ENCODE results near the gene HEATR5A. TPM values are rescaled to one million over a fixed set of nuclear protein-coding genes. Genes with fewer than 3 reads are reported as not detected.

The HEATR5A gene
- total and polyA plus RNA-seq, 9 of the 15 experiments (the other 6 are each of a cell fraction or from before 2014, with no cell fraction given) = 8.0 to 50.9 (median 23.0) TPM

GRCh38 chr14:31265701-31266398 lies 154.5 kb downstream of the HEATR5A start (continued):
- TF ChIP-seq ZBTB12 (CRISPR knock-in tag; IDR thresholded peaks at IDR 0.05) (no peak), ZFPM2 (CRISPR knock-in tag; IDR thresholded peaks at IDR 0.05) (no peak), NFXL1 (CRISPR knock-in tag; IDR thresholded peaks at IDR 0.05) (no peak), ZNF318 (IDR thresholded peaks at IDR 0.05; ENCODE audit: borderline replicate concordance in 1 of 2, low read depth in 1 of 2) (no peak), FIP1L1 (IDR thresholded peaks at IDR 0.05; ENCODE audit: low read depth, low read length, poor library complexity, severe bottlenecking) (no peak), ZEB2 (IDR thresholded peaks at IDR 0.05) (peak; percentile 38; the same call in 1 of the 2 replicates), GABPA (tag; conservative IDR thresholded peaks at IDR 0.05; ENCODE audit: low read depth) (no peak), PHTF2 (CRISPR knock-in tag; IDR thresholded peaks at IDR 0.05) (no peak), TBP (optimal IDR thresholded peaks at IDR 0.05; ENCODE audit: low read depth, low read length) (no peak), RNF2 (IDR thresholded peaks at IDR 0.05) (no peak), ZNF696 (CRISPR knock-in tag; conservative IDR thresholded peaks at IDR 0.05) (no peak)
